HS-27A (cell line): ENCODE results near the gene MFSD12.
"Not testable (repeated sequence)": the region's sequence is repeated elsewhere in the genome, so short reads cannot be mapped to it uniquely, and the experiment has no call there.

Experiments
- DNase-seq: peaks from one replicate; pipeline ENCODE4 v3.0.0-alpha.2; 2012; ENCODE audit warnings: low read depth, missing footprints

Gene MFSD12

DNA sequence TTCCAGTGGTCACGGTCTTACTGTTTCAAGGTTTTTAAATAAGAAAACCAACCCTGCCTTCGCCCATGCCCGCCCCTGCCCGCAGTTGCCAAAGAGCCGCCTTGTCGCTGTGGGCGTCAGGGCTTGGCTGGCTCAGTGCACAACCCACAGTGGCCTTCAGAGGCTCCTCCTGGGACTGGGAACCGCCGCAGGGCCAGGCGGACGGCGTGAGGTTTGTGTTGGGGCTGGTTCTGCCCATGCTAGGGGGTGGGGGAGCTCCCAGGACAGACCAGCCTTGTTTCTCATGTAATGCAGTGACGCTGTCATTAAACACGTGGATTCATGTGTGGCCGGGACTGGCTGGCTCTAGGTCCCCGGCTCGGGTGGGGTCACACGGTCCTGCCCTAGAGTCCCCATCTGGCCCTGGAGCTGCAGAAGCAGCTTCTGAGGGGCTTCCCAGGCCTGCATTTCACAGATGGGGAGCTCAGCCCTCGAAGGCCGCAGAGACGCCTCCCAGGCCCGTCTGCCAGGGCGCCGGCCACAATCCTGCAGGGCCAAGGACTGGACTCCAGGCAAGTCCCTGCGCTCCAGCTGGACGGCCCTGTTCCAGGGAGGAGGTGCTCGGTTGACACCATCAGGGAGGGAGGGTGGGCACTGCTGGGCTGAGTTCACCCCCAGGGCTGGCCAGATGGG, 20.8 kb downstream of the MFSD12 start:
- no peak for DNase-seq

DNA sequence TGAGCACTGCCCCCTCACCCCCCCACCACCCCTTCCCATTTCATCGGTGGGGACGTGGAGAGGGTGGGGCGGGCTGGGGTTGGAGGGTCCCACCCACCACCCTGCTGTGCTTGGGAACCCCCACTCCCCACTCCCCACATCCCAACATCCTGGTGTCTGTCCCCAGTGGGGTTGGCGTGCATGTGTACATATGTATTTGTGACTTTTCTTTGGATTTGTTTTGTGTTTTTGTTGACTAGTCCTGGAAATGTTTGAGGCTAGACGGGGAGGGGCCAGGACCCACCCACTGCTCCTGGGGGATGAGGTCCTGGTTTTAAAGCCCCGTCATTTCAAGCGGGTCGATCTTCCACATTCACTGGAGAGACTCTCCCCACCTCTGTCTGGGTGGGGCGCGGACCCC, 21.4 kb downstream of the MFSD12 start:
- DNase-seq, result no peak

DNA sequence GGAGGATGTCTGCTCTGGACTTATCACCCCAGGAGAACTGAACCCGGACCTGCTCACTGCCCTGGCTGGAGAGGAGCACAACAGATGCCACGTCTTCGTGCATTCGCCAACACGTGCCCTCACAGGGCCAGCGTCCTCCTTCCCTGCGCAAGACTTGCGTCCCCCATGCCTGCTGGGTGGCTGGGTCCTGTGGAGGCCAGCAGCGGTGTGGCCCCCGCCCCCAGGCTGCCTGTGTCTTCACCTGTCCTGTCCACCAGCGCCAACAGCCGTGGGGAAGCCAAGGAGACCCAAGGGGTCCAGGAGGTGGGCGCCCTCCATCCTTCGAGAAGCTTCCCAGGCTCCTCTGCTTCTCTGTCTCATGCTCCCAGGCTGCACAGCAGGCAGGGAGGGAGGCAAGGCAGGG, 21.8 kb downstream of the MFSD12 start:
- DNase-seq, result no peak

DNA sequence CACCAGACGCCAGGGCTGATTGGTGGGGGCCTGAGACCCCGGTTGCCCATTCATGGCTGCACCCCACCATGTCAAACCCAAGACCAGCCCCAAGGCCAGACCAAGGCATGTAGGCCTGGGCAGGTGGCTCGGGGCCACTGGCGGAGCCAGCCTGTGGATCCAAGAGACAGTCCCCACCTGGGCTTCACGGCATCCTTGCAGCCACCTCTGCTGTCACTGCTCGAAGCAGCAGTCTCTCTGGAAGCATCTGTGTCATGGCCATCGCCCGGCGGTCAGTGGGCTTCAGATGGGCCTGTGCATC, 22.2 kb downstream of the MFSD12 start:
- DNase-seq, result no peak

DNA sequence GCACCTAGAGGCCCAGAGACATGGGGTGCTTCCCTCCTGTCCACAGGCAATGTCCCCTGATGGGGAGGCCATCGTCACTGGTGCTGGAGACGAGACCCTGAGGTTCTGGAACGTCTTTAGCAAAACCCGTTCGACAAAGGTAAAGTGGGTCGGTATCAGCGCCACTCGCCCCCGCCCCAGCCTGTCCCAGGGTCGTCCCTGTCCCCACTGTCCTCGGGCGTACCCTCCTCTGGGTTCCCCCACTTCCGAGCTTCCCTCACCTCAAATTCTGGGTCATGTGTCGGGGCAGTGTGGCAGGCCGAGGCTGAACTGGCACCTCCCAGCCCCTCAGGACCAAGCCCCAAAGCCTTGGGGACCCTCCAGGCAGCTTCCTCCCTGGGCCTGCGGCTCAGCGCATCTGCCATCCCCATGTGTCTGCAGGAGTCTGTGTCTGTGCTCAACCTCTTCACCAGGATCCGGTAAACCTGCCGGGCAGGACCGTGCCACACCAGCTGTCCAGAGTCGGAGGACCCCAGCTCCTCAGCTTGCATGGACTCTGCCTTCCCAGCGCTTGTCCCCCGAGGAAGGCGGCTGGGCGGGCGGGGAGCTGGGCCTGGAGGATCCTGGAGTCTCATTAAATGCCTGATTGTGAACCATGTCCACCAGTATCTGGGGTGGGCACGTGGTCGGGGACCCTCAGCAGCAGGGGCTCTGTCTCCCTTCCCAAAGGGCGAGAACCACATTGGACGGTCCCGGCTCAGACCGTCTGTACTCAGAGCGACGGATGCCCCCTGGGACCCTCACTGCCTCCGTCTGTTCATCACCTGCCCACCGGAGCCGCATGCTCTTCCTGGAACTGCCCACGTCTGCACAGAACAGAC, 22.8 kb downstream of the MFSD12 start:
- DNase-seq, result no peak

DNA sequence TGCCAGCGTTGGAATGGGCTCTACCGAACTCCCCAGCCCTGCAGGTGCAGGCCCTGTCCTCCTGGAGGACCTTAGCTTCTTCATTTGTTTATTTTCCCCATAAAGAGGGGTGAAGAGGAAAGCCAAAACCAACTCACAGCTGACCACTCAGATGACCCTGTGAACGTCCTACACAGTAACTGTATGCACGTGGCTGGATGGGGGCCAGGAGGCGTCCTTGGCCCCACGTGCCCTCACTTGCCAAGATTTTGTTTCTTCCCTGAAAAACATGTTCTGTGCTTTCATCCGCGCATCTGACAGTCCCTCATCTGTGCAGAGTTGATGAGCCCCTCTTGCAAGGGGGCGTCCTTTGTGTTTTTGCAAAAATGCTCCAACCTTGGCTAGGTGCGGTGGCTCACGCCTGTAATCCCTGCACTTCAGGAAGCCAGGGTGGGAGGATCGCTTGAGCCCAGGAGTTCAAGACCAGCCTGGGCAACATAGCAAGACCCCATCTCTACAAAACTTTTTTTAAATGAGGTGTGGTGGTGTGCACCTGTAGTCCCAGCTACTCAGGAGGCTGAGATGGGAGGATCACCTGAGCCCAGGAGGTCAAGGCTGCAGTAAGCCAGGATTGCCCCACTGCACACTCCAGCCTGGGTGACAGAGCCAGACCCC, 23.7 kb downstream of the MFSD12 start:
- no peak for DNase-seq

DNA sequence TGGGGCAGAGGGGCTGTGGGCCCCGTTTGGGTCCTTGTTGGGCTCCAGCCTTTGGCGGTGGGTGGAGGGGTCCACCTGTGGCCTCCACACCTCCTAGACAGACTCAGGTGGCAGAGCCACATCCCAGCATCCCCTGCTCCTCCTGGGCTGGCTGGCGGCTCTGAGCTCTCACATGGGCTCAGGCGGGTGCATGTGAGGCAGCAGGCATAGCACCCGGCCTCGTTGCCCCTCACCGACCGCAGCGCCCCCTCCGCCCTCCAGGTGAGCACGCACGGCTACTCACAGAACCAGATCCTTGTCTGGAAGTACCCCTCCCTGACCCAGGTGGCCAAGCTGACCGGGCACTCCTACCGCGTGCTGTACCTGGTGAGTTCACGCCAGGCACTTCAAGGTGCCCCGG, 24.4 kb downstream of the MFSD12 start:
- DNase-seq, result no peak

DNA sequence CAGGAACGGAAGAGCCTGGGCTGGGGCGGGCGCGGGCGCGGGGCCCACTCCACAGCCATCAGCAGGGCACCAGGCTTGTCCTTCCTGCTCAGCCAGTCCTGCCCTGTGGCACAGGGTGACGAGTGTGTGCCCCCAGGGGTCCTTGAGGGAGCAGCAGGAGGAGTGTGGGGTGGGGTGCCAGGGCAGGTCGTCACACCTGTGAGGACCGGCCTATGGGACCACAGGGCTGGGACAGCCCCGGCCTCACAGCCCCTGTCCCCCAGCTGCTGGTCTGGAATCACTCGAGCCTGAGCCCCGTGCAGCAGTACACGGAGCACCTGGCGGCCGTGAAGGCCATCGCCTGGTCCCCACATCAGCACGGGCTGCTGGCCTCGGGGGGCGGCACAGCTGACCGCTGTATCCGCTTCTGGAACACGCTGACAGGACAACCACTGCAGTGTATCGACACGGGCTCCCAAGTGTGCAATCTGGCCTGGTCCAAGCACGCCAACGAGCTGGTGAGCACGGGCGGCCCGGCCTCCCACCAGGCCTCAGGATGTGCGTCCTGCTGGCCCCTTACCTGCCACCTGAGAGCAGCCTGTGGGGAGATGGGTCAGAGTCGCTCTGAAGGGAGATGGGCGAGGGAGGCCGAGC, 25.1 kb downstream of the MFSD12 start:
- no peak for DNase-seq

DNA sequence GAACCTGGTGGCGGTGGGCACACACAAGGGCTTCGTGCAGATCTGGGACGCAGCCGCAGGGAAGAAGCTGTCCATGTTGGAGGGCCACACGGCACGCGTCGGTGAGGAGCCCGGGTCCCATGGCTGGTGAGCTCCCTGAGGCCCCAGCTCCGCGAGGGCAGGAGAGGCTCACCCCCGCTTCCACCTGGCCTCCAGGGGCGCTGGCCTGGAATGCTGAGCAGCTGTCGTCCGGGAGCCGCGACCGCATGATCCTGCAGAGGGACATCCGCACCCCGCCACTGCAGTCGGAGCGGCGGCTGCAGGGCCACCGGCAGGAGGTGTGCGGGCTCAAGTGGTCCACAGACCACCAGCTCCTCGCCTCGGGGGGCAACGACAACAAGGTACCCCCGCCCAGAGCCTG, 25.7 kb downstream of the MFSD12 start:
- DNase-seq, result no peak

DNA sequence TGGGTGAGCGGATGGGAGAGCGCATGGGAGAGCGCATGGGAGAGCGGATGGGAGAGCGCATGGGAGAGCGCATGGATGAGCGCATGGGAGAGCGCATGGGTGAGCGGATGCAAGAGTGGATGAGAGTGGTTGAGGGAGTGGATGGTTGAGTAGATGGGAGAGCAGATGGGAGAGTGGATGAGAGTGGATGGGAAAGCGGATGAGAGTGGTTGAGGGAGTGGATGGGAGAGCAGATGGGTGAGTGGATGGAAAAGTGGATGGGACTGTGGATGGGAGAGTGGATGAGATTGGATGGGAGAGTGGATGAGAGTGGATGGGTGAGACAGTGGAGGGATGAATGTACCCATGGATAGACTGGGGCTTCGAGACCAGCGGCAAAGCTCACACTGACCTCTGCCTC, 27.0 kb downstream of the MFSD12 start:
- no peak for DNase-seq

DNA sequence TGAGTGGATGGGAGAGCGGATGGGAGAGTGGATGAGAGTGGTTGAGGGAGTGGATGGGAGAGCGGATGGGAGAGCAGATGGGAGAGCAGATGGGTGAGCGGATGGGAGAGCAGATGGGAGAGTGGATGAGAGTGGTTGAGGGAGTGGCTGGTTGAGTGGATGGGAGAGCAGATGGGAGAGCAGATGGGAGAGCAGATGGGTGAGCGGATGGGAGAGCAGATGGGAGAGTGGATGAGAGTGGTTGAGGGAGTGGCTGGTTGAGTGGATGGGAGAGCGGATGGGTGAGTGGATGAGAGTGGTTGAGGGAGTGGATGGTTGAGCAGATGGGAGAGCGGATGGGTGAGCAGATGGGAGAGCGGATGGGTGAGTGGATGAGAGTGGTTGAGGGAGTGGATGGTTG, 28.1 kb downstream of the MFSD12 start:
- DNase-seq, result not testable (repeated sequence)

DNA sequence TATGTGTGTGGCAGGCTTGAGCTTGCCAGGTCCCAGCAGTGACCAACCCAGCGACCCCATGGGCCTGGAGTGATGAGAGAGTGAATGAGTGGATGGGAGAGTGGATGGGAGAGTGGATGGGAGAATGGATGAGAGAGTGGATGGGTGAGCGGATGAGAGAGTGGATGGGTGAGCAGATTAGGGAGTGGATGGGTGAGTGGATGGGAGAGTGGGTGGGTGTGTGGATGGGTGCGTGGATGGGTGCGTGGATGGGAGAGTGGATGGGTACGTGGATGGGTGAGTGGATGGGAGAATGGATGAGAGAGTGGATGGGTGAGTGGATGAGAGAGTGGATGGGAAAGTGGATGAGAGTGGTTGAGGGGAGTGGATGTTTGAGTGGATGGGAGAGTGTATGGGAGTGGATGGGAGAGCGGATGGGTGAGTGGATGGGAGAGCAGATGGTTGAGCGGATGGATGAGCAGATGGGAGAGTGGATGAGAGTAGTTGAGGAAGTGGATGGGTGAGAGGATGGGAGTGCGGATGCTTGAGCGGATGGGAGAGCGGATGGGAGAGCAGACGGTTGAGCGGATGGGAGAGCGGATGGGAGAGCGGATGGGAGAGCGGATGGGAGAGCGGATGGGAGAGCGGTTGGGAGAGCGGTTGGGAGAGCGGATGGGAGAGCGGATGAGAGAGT, 28.7 kb downstream of the MFSD12 start:
- no peak for DNase-seq

DNA sequence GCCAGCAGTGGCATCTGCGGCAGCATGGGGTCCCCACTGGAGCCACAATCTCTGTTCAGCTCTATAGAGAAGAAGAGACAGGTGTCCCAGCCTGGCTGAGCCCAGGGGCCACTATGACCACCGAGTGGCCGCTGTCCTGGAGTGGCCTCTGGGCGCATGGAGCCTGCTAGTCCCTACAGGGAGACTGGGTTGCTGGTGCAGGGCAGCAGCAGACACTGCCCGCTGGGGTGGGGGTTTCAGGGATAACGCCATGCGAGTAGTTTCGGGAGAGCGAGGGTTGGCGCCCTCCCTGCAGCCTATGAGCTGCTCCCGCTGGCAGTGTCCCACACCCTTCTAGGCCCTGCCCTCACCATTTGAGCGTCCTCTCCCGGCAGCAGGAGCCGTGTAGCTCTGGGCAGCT, 29.3 kb downstream of the MFSD12 start:
- no peak for DNase-seq

DNA sequence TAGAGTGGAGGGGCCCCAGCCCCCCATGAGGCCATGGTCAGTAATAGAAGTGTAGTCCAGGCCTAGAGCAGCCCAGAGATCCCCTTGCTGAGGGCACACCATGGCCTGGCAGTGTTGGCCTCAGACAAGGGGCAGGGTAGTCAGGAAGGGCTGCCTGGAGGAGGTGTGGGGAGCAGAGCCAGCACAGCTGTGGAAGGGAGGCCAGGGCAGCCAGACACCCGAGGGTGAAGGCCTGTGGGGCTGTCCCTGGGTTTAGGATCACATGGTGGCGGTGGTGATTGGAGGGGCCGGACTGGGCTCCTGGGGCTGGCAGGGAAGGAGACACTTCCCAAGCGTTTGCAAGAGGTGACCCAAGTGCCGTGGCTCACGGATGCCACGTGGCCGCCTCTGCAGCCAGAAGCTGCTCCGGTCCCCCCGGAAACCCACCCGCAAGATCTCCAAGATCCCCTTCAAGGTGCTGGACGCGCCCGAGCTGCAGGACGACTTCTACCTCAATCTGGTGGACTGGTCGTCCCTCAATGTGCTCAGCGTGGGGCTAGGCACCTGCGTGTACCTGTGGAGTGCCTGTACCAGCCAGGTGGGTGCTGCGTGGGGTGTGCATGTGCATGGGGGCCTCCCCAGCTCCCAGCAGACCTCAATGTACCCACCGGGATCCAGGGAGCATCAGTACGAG, 30.0 kb downstream of the MFSD12 start:
- DNase-seq, result no peak

DNA sequence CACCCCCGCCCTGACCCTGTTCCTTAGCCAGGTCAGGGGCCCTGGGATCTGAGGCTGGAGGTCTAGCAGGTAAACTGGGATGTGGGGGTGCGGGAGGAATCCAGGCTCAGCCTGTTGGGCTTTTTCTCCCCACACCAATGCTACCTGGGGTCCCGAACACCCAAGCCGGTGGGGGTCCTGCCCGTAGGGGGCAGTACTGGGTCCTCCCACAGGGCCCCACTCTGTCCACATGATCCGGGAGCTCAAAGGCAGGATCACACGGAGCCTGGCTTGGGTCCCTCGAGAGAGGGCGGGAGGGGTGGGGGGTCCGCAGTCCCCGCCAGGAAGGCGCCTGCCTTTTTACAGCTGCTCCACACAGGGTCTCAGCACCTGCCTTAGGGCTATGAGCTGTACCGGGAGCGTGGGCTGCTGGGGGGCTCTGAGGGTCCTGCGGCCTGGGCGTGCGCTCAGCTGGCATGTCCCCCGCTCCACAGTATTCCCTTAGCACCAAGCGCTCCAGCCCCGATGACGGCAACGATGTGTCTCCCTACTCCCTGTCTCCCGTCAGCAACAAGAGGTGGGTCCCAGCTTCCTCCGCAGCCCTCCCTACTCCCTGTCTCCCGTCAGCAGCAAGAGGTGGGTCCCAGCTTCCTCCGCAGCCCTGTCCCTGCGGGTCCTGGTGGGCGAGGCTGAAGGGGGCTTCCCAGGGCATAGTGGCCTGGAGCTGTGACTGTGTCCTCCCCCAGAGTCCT, 30.7 kb downstream of the MFSD12 start:
- DNase-seq, result no peak

DNA sequence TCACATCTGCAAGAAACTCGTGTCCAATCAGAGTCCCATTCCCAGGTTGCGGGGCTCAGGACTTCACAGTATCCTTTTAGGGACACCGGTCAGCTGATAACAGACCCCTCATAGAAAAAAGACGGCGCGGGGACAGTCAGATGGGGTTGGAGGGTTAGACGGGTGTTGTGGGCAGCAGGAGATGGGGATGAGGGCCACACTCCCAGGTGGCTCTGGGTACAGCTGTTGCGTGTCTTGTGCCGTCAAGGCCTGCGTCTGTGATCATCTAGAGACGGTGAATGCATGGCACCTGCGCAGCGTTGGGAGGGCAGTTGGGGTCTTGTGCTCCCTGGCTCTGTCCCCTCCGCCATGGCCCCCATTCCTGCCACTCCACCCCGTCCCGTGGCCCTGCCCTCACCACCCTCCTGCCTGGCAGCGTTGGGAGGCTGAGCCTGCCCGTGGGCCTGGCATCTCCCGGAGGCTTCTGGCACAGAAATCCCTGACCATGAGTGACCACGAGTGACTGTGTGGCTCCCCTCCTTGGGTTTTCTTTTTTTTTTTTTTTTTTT, 32.4 kb downstream of the MFSD12 start:
- DNase-seq, result no peak

DNA sequence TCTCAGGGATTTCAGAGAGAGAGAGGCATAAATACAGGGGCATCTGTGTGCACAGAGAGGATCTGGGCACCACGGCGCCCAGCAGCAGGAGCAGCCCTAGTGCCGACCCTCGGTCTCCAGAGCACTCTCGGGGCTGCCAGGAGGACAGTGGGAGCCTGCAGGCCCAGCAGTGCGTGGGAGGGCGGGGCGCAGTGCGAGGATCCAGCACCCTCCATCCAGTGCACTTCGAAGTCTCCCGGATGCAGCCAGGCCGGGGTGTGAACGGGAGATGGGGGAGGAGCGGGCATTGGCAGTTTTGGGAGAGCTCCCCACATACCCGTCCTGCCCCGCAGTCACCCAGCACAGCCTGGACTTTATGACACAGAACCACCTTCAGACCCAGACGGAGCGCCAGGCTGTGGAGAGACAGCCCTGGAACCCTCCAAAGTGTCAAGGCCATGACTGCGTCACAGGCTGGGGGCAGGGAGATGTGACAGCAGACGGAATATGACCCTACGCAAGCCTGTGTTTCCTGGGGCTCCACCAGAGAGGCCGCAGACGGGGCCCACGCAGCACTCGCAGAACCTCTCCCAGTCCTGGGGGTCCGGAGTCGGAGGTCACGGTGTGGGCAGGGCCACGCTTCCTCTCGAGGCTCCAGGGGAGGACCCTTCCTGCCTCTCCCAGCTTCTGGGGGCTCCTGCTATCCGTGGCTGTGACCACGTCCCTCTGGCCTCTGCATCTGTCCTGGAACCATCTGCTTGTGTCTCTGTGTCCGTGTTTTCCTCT, 33.1 kb downstream of the MFSD12 start:
- no peak for DNase-seq

DNA sequence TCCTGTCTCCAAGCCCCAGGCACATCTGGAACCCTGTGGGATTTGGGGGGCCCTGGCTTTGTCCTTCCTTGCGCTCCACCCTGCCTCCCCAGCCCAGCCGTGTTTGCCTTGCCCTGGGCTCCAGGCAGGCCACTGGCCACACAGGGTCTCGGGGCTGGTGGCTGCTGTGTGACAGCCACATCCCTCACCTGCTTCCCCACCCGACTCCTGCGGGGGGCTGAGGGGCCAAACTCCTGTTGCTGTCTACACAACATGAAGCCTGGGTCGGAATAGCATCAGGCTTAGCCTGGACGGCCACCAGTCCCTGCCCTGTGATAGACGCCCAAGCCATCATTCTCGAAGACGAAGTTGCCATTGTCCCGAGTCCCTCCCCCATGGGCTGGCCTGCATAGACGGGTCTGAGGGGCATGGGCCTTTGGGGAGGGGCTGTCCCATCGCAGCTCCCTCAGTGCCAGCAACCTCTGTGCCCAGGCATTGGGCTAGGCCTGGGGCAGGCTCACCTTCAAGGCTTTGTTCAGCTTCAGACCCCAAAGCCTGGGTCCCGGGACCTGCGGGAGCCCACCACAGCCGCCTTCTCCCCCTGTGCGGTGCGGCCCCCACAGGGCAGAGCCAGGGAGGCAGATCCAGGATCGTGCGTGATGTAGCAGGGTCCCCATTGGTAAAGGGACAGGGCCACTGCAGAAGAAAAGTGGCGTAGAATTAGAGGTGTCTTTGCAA, 33.9 kb downstream of the MFSD12 start:
- DNase-seq, result no peak
